Stimulated activated CD8-positive, alpha-beta memory T cell treated with anti-CD3 and anti-CD28 coated beads, Interleukin-4, amount 100 ng/mL, for 1 hour (primary cell): ENCODE measurements around the gene RGS3.
"Not testable (repeated sequence)": the region's sequence is repeated elsewhere in the genome, so short reads cannot be mapped to it uniquely, and the experiment has no call there.

ENCODE experiments used
- DNase-seq, 2 donors: peaks; one replicate each; pipeline ENCODE4 v3.0.0-alpha.2; 2020; ENCODE audit warnings: low read depth in 2 of 2, low spot score in 1 of 2

The RGS3 gene

DNA sequence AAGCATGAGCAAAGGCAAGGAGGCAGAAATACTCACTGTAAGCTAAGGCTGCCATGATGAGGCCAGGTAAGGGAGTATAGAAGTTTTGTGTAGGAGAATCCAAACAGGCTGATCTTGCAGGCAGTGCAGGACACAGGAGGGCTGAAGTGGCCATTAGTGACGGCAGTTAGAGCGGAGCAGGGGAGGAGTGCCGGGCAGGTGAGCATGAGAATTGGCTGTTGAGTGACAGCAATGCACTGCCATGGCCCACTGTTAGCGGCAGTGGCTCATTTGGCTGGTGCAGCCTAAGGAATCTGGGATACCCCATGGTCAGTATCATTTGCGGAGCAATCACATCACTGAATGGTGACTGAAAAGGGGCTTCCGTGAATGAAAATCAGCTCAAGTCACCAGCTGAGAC, 22.8 kb downstream of the RGS3 start:
- DNase-seq = no peak

DNA sequence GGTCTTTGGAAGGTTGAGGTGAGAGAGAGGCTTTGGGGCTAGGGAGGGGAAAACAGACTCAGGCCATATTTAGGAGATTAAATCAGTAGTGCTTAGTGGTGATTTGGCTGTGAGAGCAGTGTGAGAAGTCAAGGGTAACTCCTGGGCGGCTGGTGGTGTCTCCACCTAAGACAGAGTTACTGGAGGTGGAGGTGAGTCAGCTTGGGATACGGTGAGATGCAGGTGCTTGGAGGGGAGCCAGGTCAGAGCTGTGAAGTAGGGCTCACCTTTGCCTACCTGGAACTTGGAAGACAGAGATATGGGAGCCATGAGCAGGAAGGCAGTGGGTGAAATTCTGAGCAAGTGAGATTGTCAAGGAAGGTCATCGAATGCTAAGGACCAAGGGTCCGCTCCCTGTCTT, 24.5 kb downstream of the RGS3 start:
- DNase-seq = no peak

DNA sequence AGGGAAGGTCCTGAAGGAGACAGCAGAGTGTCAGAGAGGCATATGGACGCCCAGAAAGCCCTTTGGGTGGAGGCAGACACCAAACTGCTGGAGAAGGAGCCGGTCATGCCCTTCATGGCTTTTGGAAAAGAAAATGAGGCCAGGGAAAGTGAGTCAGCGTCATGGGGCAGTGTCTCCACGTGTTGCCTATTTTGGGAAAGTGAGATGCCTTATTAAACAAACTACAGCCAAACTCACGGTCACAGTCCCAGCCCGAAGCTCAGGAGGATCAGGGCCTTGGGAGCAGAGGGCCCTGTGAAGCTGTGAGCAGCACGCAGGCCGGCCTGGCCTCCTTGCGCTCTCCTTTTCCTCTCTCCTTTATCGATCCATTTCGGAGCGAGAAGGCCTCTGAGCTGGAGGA, 25.0 kb downstream of the RGS3 start:
- no peak for DNase-seq

DNA sequence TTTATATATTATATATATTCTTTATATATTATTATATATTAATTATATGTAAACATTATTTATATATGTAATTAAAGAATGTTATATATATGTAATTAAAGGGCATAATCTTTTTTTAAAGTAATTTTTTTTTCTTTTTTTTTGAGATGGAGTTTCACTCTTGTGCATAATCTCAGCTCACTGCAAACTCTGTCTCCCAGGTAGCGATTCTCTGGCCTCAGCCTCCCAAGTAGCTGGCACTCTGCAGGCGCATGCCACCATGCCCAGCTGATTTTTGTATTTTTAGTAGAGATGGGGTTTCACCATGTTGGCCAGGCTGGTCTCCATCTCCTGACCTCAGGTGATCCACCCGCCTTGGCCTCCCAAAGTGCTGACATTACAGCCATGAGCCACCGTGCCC, 27.6 kb downstream of the RGS3 start:
- DNase-seq = not testable (repeated sequence)

DNA sequence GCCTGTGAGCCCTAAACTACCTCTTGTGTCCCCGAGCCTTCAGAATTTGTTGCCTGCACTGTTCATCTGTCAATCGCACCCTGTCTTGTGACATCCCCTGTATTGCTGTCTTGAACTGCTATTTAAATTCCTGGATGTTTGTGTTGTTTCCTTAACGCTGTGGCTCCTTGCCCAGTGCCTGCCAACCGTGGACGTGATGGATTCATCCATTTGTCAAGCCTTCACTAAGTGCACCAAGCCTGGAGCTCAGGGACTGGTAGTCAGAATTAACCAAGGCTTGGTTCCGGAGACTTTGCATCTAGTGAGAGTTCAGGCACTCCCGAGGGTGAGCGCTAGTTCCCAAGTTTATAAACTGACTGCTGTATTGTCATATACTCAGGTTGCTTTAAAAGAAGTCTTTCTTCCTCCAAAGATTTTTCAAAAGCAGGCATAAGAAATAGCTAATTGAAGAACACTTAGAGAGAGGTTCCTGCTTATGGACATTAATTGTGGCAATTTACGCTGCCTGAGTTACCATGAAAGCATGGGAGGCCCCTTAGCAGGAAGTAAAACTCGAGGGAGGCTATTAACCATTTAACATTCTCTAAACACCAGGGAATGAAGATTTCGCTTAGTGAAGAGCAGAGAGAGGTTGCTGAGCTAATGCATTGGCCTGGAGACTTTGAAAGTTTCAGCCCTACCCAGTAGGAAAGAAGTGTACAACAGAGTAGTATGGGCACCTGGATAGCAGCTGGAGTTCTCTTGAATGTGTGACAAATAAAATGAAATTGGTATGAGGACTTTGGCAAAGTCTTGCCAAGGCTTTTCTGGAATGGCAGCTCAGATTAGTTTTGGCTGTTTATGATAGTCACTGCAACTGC, 29.0 kb downstream of the RGS3 start:
- DNase-seq = no peak

DNA sequence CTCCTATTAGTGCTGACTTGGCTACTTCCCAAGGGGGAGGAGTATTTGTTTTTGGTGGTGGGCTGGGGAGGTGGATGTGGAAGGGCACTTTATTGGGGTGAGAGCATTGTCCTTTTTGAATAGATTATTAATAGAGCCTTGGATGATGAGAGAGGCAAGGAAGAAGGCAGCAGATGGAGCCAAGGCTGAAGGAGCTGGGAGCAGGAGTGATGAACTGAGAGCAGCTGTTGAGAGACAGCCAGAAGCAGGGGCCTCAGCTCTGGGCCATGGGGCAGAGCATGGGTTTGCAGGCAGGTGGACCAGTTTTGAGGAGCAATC, 29.6 kb downstream of the RGS3 start:
- DNase-seq = no peak

DNA sequence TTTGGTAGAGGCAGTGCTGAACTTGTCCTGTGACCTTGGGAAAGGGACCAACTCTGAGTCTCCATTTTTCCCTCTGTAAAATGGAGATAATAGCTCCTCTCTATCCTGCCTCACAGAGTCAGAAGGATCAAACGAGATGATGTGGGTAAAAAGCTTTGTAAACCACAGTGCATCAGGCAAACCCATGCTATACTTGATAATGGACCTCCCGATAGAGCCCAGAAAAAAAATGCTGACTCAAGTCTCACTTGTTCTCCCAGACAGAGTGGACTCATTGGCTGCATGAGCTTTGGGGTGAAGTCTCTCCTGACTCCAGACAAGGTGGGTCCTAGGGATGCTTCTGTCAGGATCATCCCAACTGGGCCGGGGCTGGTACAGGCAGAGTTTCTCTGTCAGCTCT, 32.0 kb downstream of the RGS3 start:
- DNase-seq = no peak

DNA sequence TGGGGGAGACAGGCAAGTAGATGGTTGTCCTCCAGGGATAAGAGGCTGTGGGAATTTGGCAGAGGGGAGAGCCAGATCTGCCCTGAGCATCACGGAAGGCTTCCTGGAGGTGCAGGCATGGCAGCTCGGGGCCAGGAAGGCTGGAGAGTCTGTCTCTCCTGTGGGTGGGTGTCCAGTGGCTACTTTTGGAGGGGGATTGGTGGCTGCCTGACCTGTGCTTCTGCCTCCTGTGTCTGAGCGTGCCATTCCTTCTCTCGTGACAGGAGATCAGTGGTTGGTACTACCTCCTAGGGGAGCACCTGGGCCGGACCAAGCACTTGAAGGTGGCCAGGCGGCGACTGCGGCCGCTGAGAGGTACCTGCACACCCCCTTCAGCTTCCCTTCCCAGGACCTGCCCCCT, 33.5 kb downstream of the RGS3 start:
- DNase-seq = no peak

DNA sequence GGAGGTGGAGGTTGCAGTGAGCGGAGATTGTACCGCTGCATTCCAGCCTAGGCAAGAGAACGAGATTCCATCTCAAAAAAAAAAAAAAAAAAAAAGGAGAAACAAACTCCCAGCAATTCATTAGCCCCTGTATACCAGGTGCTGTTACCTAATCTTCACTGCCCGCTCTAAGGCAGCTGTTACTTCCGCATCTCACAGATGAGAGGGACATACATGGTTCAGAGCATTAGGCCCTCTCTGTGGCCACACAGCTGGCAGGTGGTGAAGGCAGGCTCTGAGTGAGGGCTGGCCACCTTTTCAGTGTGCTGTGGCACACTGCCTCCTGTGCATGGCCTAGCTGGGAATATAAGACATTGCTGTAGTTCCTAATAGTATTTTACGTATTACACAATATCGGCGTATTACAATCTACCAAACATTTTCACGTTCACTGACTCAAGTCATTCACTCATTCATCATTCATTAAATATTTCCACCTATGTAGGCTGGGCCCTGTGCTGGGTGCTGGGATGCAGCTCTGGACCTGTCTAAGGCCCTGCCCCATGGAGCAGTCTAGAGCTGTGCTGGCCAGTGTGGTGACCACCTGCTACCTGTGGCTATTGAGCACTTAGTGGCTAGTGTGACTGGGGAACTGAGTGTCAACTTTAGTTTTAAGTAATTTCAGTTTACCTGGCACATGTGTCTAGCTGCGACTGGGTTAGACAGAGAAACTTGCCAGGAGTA, 35.8 kb downstream of the RGS3 start:
- no peak for DNase-seq

DNA sequence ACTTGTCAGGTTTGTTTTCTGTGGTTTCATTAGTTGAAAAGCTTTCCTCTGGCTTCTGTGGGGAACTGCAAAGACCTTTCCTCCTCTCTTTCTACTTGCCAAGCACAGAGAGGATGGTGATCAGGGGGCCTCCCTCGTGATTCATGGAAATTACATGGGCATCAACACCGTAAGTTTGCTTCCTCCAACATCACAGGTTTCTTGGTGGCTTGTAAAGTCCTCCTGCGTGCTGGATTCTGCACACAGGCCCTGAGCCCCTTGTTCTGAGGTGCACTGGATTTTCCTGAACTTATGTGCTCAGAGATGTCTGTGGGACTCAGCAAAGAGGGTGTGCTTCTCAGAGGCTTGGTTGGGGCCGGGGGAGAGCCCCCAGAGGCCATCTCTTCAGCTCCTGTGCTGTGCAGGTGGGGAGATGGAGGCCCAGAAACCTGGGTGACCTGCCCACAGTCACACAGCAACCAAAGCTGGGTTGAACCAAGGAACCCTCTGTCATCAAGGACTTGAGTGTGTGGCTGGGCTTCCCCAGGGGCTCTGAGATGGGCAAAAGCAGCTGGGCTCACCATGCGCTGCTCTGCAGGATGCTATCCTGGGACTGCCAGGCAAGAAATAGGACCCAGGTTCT, 36.5 kb downstream of the RGS3 start:
- no peak for DNase-seq

DNA sequence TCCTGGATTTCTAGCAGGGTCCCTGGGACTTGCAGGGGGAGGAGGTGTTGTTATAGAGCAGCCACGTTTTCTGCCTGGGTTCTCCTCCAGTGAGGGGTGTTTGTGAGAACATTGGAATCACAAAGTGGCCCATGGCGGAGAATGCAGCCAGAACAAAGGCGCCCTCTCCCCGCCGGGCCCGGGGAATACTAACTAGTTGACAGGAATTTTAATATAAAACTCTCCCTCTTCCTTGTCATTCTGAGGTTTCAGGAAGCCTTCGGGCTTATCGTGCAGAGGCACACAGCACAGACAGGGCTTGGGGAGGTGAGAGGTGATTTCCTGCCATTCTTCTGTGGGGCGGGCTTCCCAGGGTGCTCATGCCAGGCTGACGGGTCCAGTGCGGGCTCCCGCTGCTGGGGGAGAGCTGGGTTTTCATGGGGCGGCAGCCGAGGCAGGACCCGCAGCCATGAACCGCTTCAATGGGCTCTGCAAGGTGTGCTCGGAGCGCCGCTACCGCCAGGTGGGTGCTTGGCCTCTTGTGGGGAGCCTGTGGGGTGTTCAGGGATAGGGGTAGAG, 37.7 kb downstream of the RGS3 start:
- DNase-seq = no peak

DNA sequence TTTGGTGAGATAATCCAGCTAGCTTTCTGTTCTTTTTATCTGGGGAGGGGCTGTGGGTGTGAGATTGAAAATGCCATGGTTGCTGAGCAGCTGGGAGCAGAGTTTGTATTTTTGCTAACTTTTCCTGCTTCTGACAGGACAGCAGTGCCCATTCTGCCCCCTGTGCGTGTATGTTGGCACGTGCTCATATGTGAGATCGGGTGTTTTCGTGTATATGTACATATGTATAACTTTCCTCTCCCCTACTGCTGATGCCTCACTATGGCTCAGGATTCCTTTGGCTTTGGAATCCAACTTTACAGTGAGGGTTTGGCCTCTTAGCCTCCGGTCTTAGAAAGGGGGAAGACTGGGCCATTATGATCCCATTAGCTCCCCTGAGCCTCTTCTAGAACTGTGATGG, 38.3 kb downstream of the RGS3 start:
- DNase-seq = no peak

DNA sequence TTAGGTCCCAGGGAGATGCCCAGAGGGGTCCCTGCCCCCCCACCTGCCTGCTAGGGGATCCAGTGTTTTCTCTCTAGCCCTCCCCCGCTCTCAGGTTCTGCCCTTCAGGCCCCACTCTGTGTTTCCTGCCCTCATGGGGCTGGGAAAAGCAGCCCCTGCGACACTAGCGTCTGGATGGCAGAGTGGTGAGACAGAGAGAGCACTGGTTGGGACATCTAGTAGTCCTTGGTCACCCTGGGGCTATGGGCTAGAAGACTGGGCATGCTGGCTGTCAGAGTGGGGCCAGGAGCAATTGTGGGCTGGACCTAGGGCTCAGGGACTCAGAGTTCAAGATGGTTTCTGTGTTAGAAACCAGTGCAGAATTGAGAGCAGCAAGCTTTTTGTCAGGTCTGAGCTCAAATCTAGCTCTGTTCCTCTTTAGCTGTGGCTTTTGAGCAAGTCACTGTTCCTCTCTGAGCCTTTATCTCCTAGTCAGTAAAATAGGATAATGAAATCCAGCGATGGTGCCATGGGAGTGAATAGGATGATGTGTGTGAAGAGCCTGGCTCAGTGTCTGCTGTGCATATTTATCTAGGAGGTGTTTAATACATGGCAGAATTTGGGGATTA, 39.0 kb downstream of the RGS3 start:
- no peak for DNase-seq

DNA sequence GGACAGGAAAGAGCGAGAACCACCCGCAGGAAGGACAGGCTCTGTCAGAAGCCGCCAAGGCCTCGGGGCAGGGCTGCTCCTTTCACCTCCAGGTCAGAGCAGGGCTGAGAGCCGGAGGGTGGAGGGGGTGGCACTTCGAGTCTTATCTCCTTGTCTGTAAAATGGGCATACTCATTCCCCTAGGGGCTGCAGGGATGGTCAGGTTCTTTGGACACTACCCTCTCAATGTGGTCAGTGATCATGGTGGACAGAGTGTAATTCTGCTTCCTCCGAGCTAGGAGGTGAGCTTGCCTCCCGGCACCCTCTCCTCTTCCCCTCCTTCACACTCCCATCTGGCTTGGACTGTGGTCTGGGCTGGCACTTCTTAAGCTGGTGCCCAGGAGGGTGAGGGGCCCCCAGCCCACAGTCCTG, 39.6 kb downstream of the RGS3 start:
- DNase-seq = no peak

DNA sequence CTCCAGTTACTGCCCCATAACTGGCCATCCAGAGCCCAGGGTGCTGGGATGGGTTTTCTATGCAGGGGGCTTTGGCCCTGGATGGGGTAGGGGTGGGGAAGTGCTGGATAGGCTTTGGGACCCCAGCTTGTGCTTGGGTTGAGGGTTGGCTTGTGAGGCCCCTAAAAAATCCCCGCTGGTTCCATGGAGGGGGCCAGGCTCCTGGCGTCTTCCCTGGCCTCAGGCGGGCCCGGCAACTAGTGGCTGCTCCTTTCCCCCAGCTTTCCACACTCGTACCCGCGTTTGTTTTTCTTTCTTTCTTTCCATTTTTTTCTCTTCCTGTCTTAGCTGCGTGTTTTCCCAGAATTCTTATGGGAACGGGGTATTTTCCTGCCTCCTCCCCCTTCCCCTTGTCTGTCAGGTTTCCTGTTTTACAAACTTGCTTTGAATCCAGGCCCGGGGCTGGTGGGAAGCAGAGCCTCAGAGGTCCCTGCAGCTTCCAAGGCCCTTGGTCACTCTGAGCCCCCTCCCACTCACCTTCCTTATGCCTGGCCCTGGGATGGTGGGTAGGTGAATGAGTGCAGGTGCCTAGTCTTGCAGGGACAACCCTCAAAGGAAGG, 40.2 kb downstream of the RGS3 start:
- no peak for DNase-seq

DNA sequence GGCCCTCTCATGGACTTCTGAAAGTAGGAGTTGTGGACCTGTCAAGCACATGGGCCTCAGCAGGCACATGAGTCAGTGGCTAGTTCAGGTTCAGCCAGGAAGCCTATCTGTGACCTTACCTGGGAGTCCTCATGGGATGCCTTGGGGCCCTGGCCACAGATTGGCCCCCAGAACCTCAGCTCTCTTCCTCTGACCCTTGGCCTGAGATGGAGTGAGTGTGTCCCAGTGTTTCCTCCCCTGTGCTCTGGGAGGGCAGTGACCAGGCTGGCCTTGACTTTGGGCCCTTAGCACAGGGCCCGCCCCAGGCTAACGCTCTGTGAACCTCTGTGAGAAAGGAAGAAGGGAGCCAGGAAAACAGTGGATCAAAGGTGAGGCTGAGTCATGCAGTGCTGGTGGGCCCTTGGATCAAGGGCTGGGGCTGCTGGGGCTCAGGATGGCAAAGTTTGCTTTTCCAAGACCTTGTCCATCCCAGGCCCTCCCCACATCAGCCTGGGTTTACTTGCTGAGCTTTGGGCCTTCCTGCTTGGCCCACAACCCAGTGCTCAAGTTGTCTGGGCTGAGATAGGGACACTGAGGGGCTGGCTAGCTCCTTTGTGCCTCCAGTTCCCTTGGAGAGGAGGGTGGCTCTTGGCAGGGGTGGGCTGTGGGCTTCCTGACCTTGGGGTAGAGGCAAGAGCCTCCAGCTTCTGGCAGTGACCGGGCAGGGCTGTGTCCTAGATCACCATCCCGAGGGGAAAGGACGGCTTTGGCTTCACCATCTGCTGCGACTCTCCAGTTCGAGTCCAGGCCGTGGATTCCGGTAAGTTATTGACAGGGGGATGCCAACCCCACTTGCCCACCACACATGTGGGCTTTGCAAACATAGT, 41.4 kb downstream of the RGS3 start:
- no peak for DNase-seq

DNA sequence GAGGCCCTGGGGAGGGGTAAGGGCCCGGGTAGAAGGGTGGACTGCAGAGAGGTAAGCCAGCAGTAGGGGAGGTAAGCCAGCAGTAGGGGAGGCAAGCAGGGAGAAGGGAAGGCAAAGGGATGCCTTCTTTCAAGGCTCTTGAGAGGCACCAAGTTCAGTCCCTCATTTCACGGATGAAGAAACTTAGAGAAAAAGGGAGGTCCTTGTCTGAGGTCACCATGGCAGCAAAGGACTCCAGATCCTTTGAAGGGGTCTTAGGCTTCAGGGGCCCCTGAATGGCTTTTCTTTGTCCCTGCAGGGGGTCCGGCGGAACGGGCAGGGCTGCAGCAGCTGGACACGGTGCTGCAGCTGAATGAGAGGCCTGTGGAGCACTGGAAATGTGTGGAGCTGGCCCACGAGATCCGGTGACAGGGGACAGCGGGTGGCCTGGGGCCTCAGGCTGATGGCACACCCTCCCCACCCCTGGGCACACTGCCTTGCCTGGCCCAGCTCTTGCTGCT, 42.6 kb downstream of the RGS3 start:
- no peak for DNase-seq

DNA sequence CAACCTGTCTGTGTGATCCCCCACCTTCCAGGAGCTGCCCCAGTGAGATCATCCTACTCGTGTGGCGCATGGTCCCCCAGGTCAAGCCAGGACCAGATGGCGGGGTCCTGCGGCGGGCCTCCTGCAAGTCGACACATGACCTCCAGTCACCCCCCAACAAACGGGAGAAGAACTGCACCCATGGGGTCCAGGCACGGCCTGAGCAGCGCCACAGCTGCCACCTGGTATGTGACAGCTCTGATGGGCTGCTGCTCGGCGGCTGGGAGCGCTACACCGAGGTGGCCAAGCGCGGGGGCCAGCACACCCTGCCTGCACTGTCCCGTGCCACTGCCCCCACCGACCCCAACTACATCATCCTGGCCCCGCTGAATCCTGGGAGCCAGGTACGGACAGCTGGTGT, 43.7 kb downstream of the RGS3 start:
- DNase-seq = no peak

DNA sequence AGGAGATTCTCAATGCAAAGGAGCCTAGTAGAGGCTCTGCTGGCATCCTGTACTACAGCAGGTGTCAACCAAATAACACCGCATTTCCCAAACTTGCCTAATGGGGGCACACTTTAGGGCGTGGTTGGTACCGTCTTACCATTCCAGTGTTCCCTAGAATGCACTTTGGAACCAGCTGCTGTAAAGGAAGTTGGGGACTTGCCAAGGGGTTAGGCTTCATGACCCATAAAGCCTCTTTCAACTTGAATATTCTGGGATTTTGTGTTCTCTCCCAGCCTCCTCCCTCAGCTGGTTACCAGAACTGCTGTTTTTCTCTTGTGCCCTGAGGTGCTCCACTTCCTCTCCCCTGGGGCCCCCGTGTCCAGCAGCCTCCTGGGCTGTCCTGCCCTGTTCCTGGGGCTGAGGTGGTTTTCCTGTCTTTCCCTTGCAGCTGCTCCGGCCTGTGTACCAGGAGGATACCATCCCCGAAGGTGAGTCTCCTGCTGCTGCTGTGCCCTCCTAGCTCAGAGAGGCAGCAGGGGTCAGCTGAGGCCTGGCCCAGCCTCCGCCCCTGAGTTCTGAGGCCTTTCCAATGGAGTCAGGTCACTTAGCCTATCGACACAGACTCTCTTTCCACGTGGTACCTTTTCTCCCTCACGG, 44.7 kb downstream of the RGS3 start:
- DNase-seq = no peak

DNA sequence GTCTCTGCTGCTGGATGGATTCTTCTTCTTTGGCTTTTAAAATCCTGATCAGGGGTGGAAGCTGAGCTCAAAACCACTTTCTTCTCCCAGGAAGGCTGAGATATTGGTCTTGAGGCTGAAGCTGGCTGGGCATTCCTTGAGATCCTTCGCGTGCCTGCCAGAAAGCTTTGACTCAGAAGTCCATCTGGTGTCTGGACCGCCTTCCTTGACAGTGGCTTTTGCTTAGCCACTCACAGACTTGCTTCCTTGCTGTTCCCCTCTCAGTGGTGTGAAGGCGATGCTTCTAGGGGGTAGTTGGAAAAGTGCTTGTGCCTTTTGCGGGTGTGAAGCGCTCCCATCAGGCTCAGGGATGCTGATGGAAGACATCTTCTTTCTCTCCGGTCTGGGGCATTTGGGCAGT, 45.9 kb downstream of the RGS3 start:
- DNase-seq = no peak
